ENCODE data around the gene ISLR2.

DNA sequence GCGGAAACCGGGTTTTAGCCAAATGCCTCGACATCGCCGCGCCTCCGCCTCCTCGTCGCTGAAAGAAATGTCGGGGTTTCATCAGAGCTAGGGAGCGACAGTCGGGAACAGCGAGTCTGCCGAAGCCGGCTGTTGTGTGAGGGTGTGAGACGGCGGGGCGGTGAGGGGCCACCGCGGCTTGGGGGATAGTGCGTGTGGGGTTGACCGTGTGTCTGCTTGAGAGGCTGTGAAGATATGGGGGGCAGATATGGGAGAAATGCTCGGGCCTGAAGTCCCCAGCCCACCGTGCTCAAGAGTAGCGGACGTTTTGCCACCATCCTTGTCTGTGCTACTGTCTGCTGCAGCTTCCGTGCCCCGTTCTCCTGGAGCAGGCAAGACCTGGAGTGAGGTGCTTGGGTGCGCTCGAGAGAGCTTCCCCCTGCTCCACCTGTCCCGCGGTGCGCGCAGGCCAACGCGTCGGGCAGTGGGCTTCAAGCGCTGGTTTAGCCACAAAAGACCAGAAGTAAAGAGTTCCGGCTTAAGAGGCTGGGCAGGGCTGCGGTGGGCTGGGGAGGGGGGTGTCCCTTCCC lies 716 bp upstream of the ISLR2 start:
- TF ChIP-seq, protein P1, sequence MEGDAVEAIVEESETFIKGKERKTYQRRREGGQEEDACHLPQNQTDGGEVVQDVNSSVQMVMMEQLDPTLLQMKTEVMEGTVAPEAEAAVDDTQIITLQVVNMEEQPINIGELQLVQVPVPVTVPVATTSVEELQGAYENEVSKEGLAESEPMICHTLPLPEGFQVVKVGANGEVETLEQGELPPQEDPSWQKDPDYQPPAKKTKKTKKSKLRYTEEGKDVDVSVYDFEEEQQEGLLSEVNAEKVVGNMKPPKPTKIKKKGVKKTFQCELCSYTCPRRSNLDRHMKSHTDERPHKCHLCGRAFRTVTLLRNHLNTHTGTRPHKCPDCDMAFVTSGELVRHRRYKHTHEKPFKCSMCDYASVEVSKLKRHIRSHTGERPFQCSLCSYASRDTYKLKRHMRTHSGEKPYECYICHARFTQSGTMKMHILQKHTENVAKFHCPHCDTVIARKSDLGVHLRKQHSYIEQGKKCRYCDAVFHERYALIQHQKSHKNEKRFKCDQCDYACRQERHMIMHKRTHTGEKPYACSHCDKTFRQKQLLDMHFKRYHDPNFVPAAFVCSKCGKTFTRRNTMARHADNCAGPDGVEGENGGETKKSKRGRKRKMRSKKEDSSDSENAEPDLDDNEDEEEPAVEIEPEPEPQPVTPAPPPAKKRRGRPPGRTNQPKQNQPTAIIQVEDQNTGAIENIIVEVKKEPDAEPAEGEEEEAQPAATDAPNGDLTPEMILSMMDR (IDR thresholded peaks at IDR 0.05): no peak
- TF ChIP-seq POLR2AphosphoS5 (IDR thresholded peaks at IDR 0.05; ENCODE audit: insufficient read depth in 1 of 2, low read depth in 1 of 2) (no peak), POLR2A (IDR thresholded peaks at IDR 0.05) (no peak)

All from vagina (tissue), 2 donors.